B cell (primary cell): Measurements from ENCODE around the gene CCNT1. TPM values are rescaled to one million over a fixed set of nuclear protein-coding genes. Genes with fewer than 3 reads are reported as not detected.

Experiments
- ATAC-seq: fragments of 200-7000 bp; cut with Tn5 transposase; one replicate; pipeline ENCODE4 v1.10.0; 2021; ENCODE audit warnings: low read depth, mild to moderate bottlenecking, moderate number of reproducible peaks, moderate library complexity
- CTCF ChIA-PET: fragments of 350-600 bp; sonication (Branson Sonifier 250); formaldehyde crosslinking; loops from one replicate; lab custom pipeline; 2021; ENCODE audit warnings: antibody characterized with exemption, inconsistent platforms; lab: Charles Lee
- POLR2A ChIA-PET: fragments of 350-600 bp; sonication (Branson Sonifier 250); formaldehyde crosslinking; loops from one replicate; lab custom pipeline; 2021; ENCODE audit warnings: antibody characterized with exemption; lab: Charles Lee
- DNase-seq: peaks from one replicate; pipeline ENCODE4 v3.0.0; 2013
- H2AFZ ChIP-seq: 2 replicates; pipeline ENCODE4 v1.6.1; 2012; ENCODE audit warnings: mild to moderate bottlenecking, low read depth, low read length; ENCODE audit not compliant: insufficient read depth, poor library complexity, severe bottlenecking
- H3K27ac ChIP-seq, 2 donors: 1 replicate in 1 of 2; 2 replicates in 1 of 2; pipeline ENCODE4 v1.5.1; 2012 to 2013; ENCODE audit warnings: low read length in 2 of 2, mild to moderate bottlenecking in 2 of 2, moderate library complexity in 1 of 2
- H3K27me3 ChIP-seq, 4 experiments: fragments of 200-600 bp in 1 of 4; sonication (generic) in 1 of 4; replicated peaks in 1 of 4; 1 replicate in 2 of 4; 2 replicates in 2 of 4; pipeline versions ENCODE4 v1.6.1 to v1.7.0; 2013 to 2016; ENCODE audit warnings: low read length in 3 of 4, mild to moderate bottlenecking in 2 of 4, mixed read lengths in 1 of 4, moderate library complexity in 1 of 4; ENCODE audit not compliant: insufficient read depth in 4 of 4, control insufficient read depth in 3 of 4; ENCODE audit errors: control extremely low read depth in 1 of 4
- H3K36me3 ChIP-seq, 2 experiments: replicated peaks in 1 of 2; 1 replicate in 1 of 2; 2 replicates in 1 of 2; pipeline versions ENCODE4 v1.6.1 to v1.7.1; 2013; ENCODE audit warnings: low read length in 1 of 2; ENCODE audit not compliant: insufficient read depth in 2 of 2, control insufficient read depth in 1 of 2; ENCODE audit errors: control extremely low read depth in 1 of 2, extremely low read depth in 1 of 2
- H3K4me1 ChIP-seq, 2 donors: fragments of 200-600 bp in 1 of 2; sonication (generic) in 1 of 2; 1 replicate in 1 of 2; 2 replicates in 1 of 2; pipeline versions ENCODE4 v1.5.1 to v1.6.1; 2013 to 2017; ENCODE audit warnings: low read length in 2 of 2; ENCODE audit not compliant: control insufficient read depth in 2 of 2, insufficient read depth in 2 of 2
- H3K4me2 ChIP-seq: replicated peaks from 2 replicates; pipeline ENCODE3; 2012; ENCODE audit warnings: mild to moderate bottlenecking, low read depth, low read length; ENCODE audit not compliant: poor library complexity, severe bottlenecking
- H3K4me3 ChIP-seq, 5 experiments: fragments of 200-600 bp in 1 of 5; sonication (generic) in 1 of 5; 1 replicate in 3 of 5; 2 replicates in 2 of 5; pipeline versions ENCODE4 v1.5.1 to v1.7.0; 2011 to 2016; ENCODE audit warnings: low read length in 4 of 5, mild to moderate bottlenecking in 4 of 5, low read depth in 2 of 5, control low read depth in 1 of 5, moderate library complexity in 1 of 5; ENCODE audit not compliant: insufficient read depth in 1 of 5; ENCODE audit errors: control extremely low read depth in 1 of 5, extremely low read depth in 1 of 5
- H3K79me2 ChIP-seq: fragments of 200-600 bp; sonication (generic); one replicate; pipeline ENCODE4 v1.6.0; 2016; ENCODE audit warnings: low read length; ENCODE audit not compliant: control insufficient read depth, insufficient read depth
- H3K9ac ChIP-seq: fragments of 200-600 bp; sonication (generic); 2 replicates; pipeline ENCODE4 v1.6.1; 2017; ENCODE audit warnings: mild to moderate bottlenecking, low read length, moderate library complexity
- H3K9me3 ChIP-seq, 3 donors: one replicate each; pipeline versions ENCODE4 v1.6.1 to v1.7.1; 2013; ENCODE audit warnings: low read length in 2 of 3; ENCODE audit not compliant: control insufficient read depth in 2 of 3, insufficient read depth in 1 of 3; ENCODE audit errors: control extremely low read depth in 1 of 3
- H4K20me1 ChIP-seq: 2 replicates; pipeline ENCODE4 v1.6.0; 2012; ENCODE audit warnings: mild to moderate bottlenecking, low read length; ENCODE audit not compliant: insufficient read depth, control insufficient read depth, poor library complexity, severe bottlenecking
- H3K27ac Mint-ChIP-seq: one replicate; pipeline ENCODE4 v1.8.0; 2021; ENCODE audit warnings: mixed read lengths
- H3K27me3 Mint-ChIP-seq: one replicate; pipeline ENCODE4 v1.8.0; 2021; ENCODE audit warnings: mixed read lengths
- H3K4me1 Mint-ChIP-seq: one replicate; pipeline ENCODE4 v1.8.0; 2021; ENCODE audit warnings: mixed read lengths
- H3K4me3 Mint-ChIP-seq: one replicate; pipeline ENCODE4 v1.8.0; 2021; ENCODE audit warnings: mixed read lengths
- H3K9me3 Mint-ChIP-seq: one replicate; pipeline ENCODE4 v1.8.0; 2022; ENCODE audit warnings: mixed read lengths; ENCODE audit not compliant: insufficient read depth
- CTCF ChIP-seq: fragments of 200-600 bp; IDR thresholded peaks from one replicate; pipeline ENCODE4 v1.8.0; 2022; ENCODE audit warnings: antibody characterized with exemption, mild to moderate bottlenecking
- EZH2 ChIP-seq: IDR thresholded peaks from 2 replicates; pipeline ENCODE4 v1.6.1; 2012; ENCODE audit warnings: borderline replicate concordance, low read depth, mild to moderate bottlenecking, moderate library complexity, low read length; ENCODE audit not compliant: insufficient read depth, poor library complexity, severe bottlenecking
- WGBS: methylation state at CpG from one replicate; pipeline ENCODE4 v1.1.5; 2013; ENCODE audit warnings: missing lambda C conversion rate; ENCODE audit not compliant: insufficient coverage; 5-methylcytosine and 5-hydroxymethylcytosine counted together
- intact Hi-C: fragments of 100-400 bp; cut with micrococcal nuclease; formaldehyde crosslinking; loops from one replicate; pipeline ENCODE4 v1.10.0; 2022
- polyA plus RNA-seq: library from polyadenylated mRNA; depleted of rRNA; stranded (reverse); fragments of >200 nt; gene quantifications from 2 replicates; pipeline ENCODE4 v1.2.3, GENCODE V29; 2012
- total RNA-seq, 2 donors: library from RNA; stranded (reverse); fragments of 120-200 nt in 1 of 2; gene quantifications; 1 replicate in 1 of 2; 2 replicates in 1 of 2; pipeline versions ENCODE4 v1.2.3 to v1.2.4, GENCODE V29; 2013 to 2022

CCNT1 gene
- total and polyA plus RNA-seq, 2 donors (not counting 1 experiment from before 2014, with no cell fraction given): 13.9 to 77.3 TPM

- no CpG with 5 or more reads among the region's 9 CpGs for WGBS
- POLR2A ChIA-PET: no interaction called here
- Mint-ChIP-seq H3K9me3 (no peaks in the 10 kb centered on the region), H3K4me1 (no peaks in the 10 kb centered on the region), H3K27ac (no peak overlapping the region), H3K4me3 (no peak overlapping the region), H3K27me3 (peaks cover 31% of the 10 kb centered on the region)
- Histone ChIP-seq H3K4me3 (no peak overlapping the region), H3K9ac (no peak overlapping the region), H3K27me3 (peaks cover 0 to 12% (median 6%) of the 10 kb centered on the region in 4 experiments), H3K27ac (no peak overlapping the region), H3K4me2 (no peak overlapping the region), H3K9me3 (no peaks in the 10 kb centered on the region), H4K20me1 (no peaks in the 10 kb centered on the region), H3K36me3 (no peaks in the 10 kb centered on the region), H3K79me2 (no peaks in the 10 kb centered on the region), H3K4me1 (no peaks in the 10 kb centered on the region), H2AFZ (no peak overlapping the region)
- CTCF ChIA-PET: interaction anchor here (0.7 kb wide), 1 partner anchor 10 kb away, joined by 3 read pairs; no protein-coding TSS in a partner anchor
- TF ChIP-seq CTCF: no peak
- TF ChIP-seq EZH2: no peak
- intact Hi-C loops: no loop called here
- DNase-seq (no peak), ATAC-seq (no peak)
Measured at GRCh38 chr12:48744251-48745008, 27.9 kb upstream of the CCNT1 start.

GRCh38 chr12:48739618-48740269 is 23.2 kb upstream of the CCNT1 start:
- H2AFZ ChIP-seq: no peak overlapping the region
- no peaks in the 10 kb centered on the region for H3K9me3 ChIP-seq
- no peaks in the 10 kb centered on the region for H3K9me3 Mint-ChIP-seq
- H3K27me3 Mint-ChIP-seq: peaks cover 21% of the 10 kb centered on the region
- DNase-seq (no peak), ATAC-seq (no peak)
- intact Hi-C loops: no loop called here
- peaks cover 0 to 15% (median 7%) of the 10 kb centered on the region in 4 experiments for H3K27me3 ChIP-seq
- H3K27ac Mint-ChIP-seq: no peak overlapping the region
- no peak for TF ChIP-seq EZH2
- TF ChIP-seq CTCF: no peak
- no peak overlapping the region for H3K27ac ChIP-seq
- no peaks in the 10 kb centered on the region for H4K20me1 ChIP-seq
- no peak overlapping the region for H3K4me3 Mint-ChIP-seq
- ChIA-PET POLR2A (interaction anchor here (0.7 kb wide), 1 partner anchor 764 kb away, joined by 5 read pairs; no protein-coding TSS in a partner anchor), CTCF (no interaction called here)
- 59% methylated on average over 2 of the region's 5 CpGs for WGBS
- H3K36me3 ChIP-seq: no peaks in the 10 kb centered on the region
- H3K4me1 Mint-ChIP-seq: no peaks in the 10 kb centered on the region
- H3K4me1 ChIP-seq: no peaks in the 10 kb centered on the region
- no peak overlapping the region for H3K4me2 ChIP-seq
- H3K4me3 ChIP-seq: no peak overlapping the region
- H3K9ac ChIP-seq: no peak overlapping the region
- no peaks in the 10 kb centered on the region for H3K79me2 ChIP-seq
